Astrocyte (in vitro differentiated cells and primary cell): ENCODE measurements around the gene RGS14. TPM values are rescaled to one million over a fixed set of nuclear protein-coding genes. Genes with fewer than 3 reads are reported as not detected.

ENCODE experiments used
- DNase-seq: peaks from one replicate; pipeline ENCODE4 v3.0.0-alpha.2; 2010; ENCODE audit warnings: low read depth
- FAIRE-seq: peaks from 2 replicates; lab custom pipeline; 2011; peaks lifted over from hg19 to GRCh38; lab: Jason Lieb, UNC
- H2AFZ ChIP-seq: 2 replicates; pipeline ENCODE4 v1.6.0; 2012; ENCODE audit warnings: low read depth, low read length, inconsistent platforms
- H3K27ac ChIP-seq: 2 replicates; pipeline ENCODE4 v1.5.1; 2011; ENCODE audit warnings: low read depth, low read length, inconsistent platforms
- H3K27me3 ChIP-seq: 2 replicates; pipeline ENCODE4 v1.6.0; 2011; ENCODE audit warnings: low read length, inconsistent platforms; ENCODE audit not compliant: insufficient read depth
- H3K36me3 ChIP-seq: 2 replicates; pipeline ENCODE4 v1.5.1; 2011; ENCODE audit warnings: low read length, inconsistent platforms; ENCODE audit not compliant: insufficient read depth
- H3K4me1 ChIP-seq: 2 replicates; pipeline ENCODE4 v1.5.1; 2011; ENCODE audit warnings: low read length, inconsistent platforms; ENCODE audit not compliant: insufficient read depth
- H3K4me2 ChIP-seq: 2 replicates; pipeline ENCODE4 v1.6.0; 2012; ENCODE audit warnings: low read length, inconsistent platforms
- H3K4me3 ChIP-seq: 2 replicates; pipeline ENCODE4 v1.5.1; 2011; ENCODE audit warnings: low read depth, mild to moderate bottlenecking, low read length, inconsistent platforms; ENCODE audit not compliant: insufficient read depth
- H3K79me2 ChIP-seq: 2 replicates; pipeline ENCODE4 v1.6.0; 2012; ENCODE audit warnings: mild to moderate bottlenecking, low read length, inconsistent platforms; ENCODE audit not compliant: insufficient read depth
- H3K9ac ChIP-seq: 2 replicates; pipeline ENCODE4 v1.6.0; 2012; ENCODE audit warnings: mild to moderate bottlenecking, low read length, inconsistent platforms
- H3K9me3 ChIP-seq: 2 replicates; pipeline ENCODE4 v1.5.1; 2012; ENCODE audit warnings: low read depth, mild to moderate bottlenecking, low read length, inconsistent platforms; ENCODE audit not compliant: insufficient read depth
- H4K20me1 ChIP-seq: 2 replicates; pipeline ENCODE4 v1.6.0; 2012; ENCODE audit warnings: low read length, inconsistent platforms; ENCODE audit not compliant: insufficient read depth
- H3K27ac Mint-ChIP-seq: one replicate; pipeline ENCODE4 v1.8.0; 2021; ENCODE audit warnings: mild to moderate bottlenecking, mixed read lengths; ENCODE audit not compliant: unreplicated experiment
- H3K27me3 Mint-ChIP-seq: one replicate; pipeline ENCODE4 v1.8.0; 2021; ENCODE audit warnings: low read depth, mixed read lengths; ENCODE audit not compliant: unreplicated experiment
- H3K36me3 Mint-ChIP-seq: one replicate; pipeline ENCODE4 v1.8.0; 2021; ENCODE audit warnings: low read depth, mixed read lengths; ENCODE audit not compliant: unreplicated experiment
- H3K4me1 Mint-ChIP-seq: one replicate; pipeline ENCODE4 v1.8.0; 2021; ENCODE audit warnings: low read depth, mixed read lengths; ENCODE audit not compliant: unreplicated experiment
- H3K4me3 Mint-ChIP-seq: one replicate; pipeline ENCODE4 v1.8.0; 2021; ENCODE audit warnings: mild to moderate bottlenecking, moderate library complexity, mixed read lengths; ENCODE audit not compliant: unreplicated experiment
- H3K9me3 Mint-ChIP-seq: one replicate; pipeline ENCODE4 v1.8.0; 2021; ENCODE audit warnings: mild to moderate bottlenecking, mixed read lengths; ENCODE audit not compliant: unreplicated experiment
- EZH2 ChIP-seq: IDR thresholded peaks from 2 replicates; pipeline ENCODE4 v1.6.1; 2012; ENCODE audit warnings: mild to moderate bottlenecking, low read length, inconsistent platforms; ENCODE audit not compliant: insufficient read depth
- total RNA-seq: library from RNA; stranded (reverse); gene quantifications from 2 replicates; pipeline ENCODE4 v1.2.1, GENCODE V29; 2021
- TF ChIP-seq, protein P1 (sequence below): IDR thresholded peaks from 2 replicates; pipeline ENCODE4 v1.5.1; 2011; ENCODE audit warnings: low read depth, mild to moderate bottlenecking, inconsistent platforms, low read length, moderate library complexity; ENCODE audit not compliant: insufficient read depth

Gene RGS14
- total RNA-seq, 1 donor from 2014 or later: 7.8 TPM

- peak overlapping the region; percentile 20 for H3K27ac ChIP-seq
- no peaks in the 10 kb centered on the region for H3K36me3 ChIP-seq
- H3K79me2 ChIP-seq: no peaks in the 10 kb centered on the region
- H3K4me2 ChIP-seq: peak overlapping the region; percentile 56
- no peak overlapping the region for H3K9ac ChIP-seq
- no peaks in the 10 kb centered on the region for H4K20me1 ChIP-seq
- H3K4me1 ChIP-seq: peaks cover 6% of the 10 kb centered on the region
- peak overlapping the region; percentile 18 for H3K4me3 Mint-ChIP-seq
- peaks cover 12% of the 10 kb centered on the region for H3K27me3 ChIP-seq
- peaks cover 34% of the 10 kb centered on the region for H3K27me3 Mint-ChIP-seq
- H3K4me3 ChIP-seq: no peak overlapping the region
- DNase-seq (peak; percentile 90), FAIRE-seq (peak; percentile 88)
- H3K4me1 Mint-ChIP-seq: peaks cover 8% of the 10 kb centered on the region
- no peaks in the 10 kb centered on the region for H3K9me3 ChIP-seq
- TF ChIP-seq, protein P1, sequence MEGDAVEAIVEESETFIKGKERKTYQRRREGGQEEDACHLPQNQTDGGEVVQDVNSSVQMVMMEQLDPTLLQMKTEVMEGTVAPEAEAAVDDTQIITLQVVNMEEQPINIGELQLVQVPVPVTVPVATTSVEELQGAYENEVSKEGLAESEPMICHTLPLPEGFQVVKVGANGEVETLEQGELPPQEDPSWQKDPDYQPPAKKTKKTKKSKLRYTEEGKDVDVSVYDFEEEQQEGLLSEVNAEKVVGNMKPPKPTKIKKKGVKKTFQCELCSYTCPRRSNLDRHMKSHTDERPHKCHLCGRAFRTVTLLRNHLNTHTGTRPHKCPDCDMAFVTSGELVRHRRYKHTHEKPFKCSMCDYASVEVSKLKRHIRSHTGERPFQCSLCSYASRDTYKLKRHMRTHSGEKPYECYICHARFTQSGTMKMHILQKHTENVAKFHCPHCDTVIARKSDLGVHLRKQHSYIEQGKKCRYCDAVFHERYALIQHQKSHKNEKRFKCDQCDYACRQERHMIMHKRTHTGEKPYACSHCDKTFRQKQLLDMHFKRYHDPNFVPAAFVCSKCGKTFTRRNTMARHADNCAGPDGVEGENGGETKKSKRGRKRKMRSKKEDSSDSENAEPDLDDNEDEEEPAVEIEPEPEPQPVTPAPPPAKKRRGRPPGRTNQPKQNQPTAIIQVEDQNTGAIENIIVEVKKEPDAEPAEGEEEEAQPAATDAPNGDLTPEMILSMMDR: no peak
- no peak for TF ChIP-seq EZH2
- no peaks in the 10 kb centered on the region for H3K9me3 Mint-ChIP-seq
- H2AFZ ChIP-seq: peak overlapping the region; percentile 49
- no peaks in the 10 kb centered on the region for H3K36me3 Mint-ChIP-seq
- peak overlapping the region; percentile 5 for H3K27ac Mint-ChIP-seq
Observed at GRCh38 chr5:177378884-177379883, 21.5 kb downstream of the RGS14 start.

- Mint-ChIP-seq H3K9me3 (no peaks in the 10 kb centered on the region), H3K4me3 (no peak overlapping the region)
- no peak overlapping the region for H3K4me3 ChIP-seq
Observed at GRCh38 chr5:177380805-177381126, 23.0 kb downstream of the RGS14 start.

More at GRCh38 chr5:177380805-177381126, 23.0 kb downstream of the RGS14 start:
- Histone ChIP-seq H3K27ac (no peak overlapping the region), H3K4me2 (no peak overlapping the region), H3K27me3 (peaks cover 12% of the 10 kb centered on the region), H3K36me3 (no peaks in the 10 kb centered on the region), H3K9me3 (no peaks in the 10 kb centered on the region), H4K20me1 (no peaks in the 10 kb centered on the region), H3K79me2 (no peaks in the 10 kb centered on the region), H3K9ac (no peak overlapping the region), H3K4me1 (peaks cover 6% of the 10 kb centered on the region), H2AFZ (no peak overlapping the region)
- H3K27ac Mint-ChIP-seq: no peak overlapping the region
- H3K27me3 Mint-ChIP-seq: peaks cover 36% of the 10 kb centered on the region
- no peak for DNase-seq
- no peak for TF ChIP-seq EZH2
- TF ChIP-seq, protein P1: no peak
- H3K36me3 Mint-ChIP-seq: no peaks in the 10 kb centered on the region
- no peak for FAIRE-seq
- H3K4me1 Mint-ChIP-seq: peaks cover 8% of the 10 kb centered on the region
